ENCODE results near the gene OPRPN.

DNA sequence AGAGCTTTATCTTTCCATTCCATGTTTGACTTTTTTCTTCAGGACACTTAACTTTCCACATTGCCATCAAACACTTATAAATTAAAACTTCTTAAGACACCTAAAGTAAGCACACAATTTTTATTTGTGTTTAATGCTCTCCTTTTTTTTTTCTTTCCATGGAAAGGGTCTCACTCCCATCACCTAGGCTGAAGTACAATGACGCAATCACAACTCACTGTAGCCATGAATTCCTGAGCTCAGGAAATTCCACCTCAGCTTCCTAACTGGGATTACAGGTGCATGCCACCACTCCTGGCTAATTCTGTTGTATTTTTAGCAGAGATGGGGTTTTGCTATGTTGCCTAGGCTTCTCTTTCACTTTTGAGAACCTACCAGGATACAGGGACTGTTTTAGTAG lies 29.9 kb upstream of the OPRPN start:
- TF ChIP-seq EZH2phosphoT487 (IDR thresholded peaks at IDR 0.05; ENCODE audit: borderline replicate concordance) = no peak
- TF ChIP-seq, protein P1, sequence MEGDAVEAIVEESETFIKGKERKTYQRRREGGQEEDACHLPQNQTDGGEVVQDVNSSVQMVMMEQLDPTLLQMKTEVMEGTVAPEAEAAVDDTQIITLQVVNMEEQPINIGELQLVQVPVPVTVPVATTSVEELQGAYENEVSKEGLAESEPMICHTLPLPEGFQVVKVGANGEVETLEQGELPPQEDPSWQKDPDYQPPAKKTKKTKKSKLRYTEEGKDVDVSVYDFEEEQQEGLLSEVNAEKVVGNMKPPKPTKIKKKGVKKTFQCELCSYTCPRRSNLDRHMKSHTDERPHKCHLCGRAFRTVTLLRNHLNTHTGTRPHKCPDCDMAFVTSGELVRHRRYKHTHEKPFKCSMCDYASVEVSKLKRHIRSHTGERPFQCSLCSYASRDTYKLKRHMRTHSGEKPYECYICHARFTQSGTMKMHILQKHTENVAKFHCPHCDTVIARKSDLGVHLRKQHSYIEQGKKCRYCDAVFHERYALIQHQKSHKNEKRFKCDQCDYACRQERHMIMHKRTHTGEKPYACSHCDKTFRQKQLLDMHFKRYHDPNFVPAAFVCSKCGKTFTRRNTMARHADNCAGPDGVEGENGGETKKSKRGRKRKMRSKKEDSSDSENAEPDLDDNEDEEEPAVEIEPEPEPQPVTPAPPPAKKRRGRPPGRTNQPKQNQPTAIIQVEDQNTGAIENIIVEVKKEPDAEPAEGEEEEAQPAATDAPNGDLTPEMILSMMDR (conservative IDR thresholded peaks at IDR 0.05; ENCODE audit: low read length) = no peak

All from Loucy (cell line).